SK-N-SH (cell line): ENCODE data around the gene TRIM72. TPM values are rescaled to one million over a fixed set of nuclear protein-coding genes. Genes with fewer than 3 reads are reported as not detected.

ENCODE experiments used
- CTCF ChIA-PET: fragments of 300-600, 350-600 bp; formaldehyde crosslinking; extraction: SDS; loops from one replicate; lab custom pipeline; 2021; lab: Yijun Ruan, JAX
- POLR2A ChIA-PET: fragments of 350-600 bp; sonication (Branson Sonifier 250); formaldehyde crosslinking; extraction: SDS; loops from one replicate; lab custom pipeline; 2020; ENCODE audit warnings: antibody characterized with exemption, inconsistent platforms; lab: Yijun Ruan, JAX
- DNase-seq: peaks from one replicate; pipeline ENCODE4 v3.0.0; 2012
- H2AFZ ChIP-seq: fragments of 200-600 bp; sonication (generic); 2 replicates; pipeline ENCODE4 v1.8.1; 2016; ENCODE audit warnings: antibody characterized with exemption, mild to moderate bottlenecking, low read depth
- H3F3A ChIP-seq: fragments of 200-600 bp; sonication (generic); replicated peaks from 2 replicates; pipeline ENCODE3; 2016; ENCODE audit warnings: antibody characterized with exemption, mild to moderate bottlenecking; ENCODE audit not compliant: insufficient read depth
- H3K27ac ChIP-seq, 2 experiments: fragments of 200-500 bp in 1 of 2; fragments of 200-600 bp in 1 of 2; sonication (Bioruptor generic) in 1 of 2; sonication (generic), shearing (Covaris generic) in 1 of 2; 2 replicates each; pipeline versions ENCODE4 v1.5.1 to v1.6.1; 2014 to 2016; ENCODE audit warnings: low read depth in 2 of 2, inconsistent platforms in 1 of 2, low read length in 1 of 2, mild to moderate bottlenecking in 1 of 2, mixed read lengths in 1 of 2
- H3K27me3 ChIP-seq: fragments of 200-600 bp; sonication (generic), shearing (Covaris generic); 2 replicates; pipeline ENCODE4 v1.6.1; 2016; ENCODE audit warnings: mixed run types; ENCODE audit not compliant: insufficient read depth
- H3K36me3 ChIP-seq, 2 experiments: fragments of 200-500 bp in 1 of 2; fragments of 200-600 bp in 1 of 2; sonication (Bioruptor generic) in 1 of 2; sonication (generic) in 1 of 2; replicated peaks in 1 of 2; 2 replicates each; pipeline versions ENCODE3 to v1.5.1; 2014 to 2016; ENCODE audit warnings: low read length in 1 of 2, mild to moderate bottlenecking in 1 of 2; ENCODE audit not compliant: insufficient read depth in 2 of 2, control insufficient read depth in 1 of 2
- H3K4me1 ChIP-seq, 2 experiments: fragments of 200-500 bp in 1 of 2; fragments of 200-600 bp in 1 of 2; sonication (Bioruptor generic) in 1 of 2; sonication (generic), shearing (Covaris generic) in 1 of 2; 2 replicates each; pipeline versions ENCODE4 v1.5.1 to v1.6.1; 2014 to 2016; ENCODE audit warnings: low read depth in 1 of 2, low read length in 1 of 2, mixed run types in 1 of 2; ENCODE audit not compliant: insufficient read depth in 2 of 2, control insufficient read depth in 1 of 2
- H3K4me2 ChIP-seq: fragments of 200-600 bp; sonication (generic), shearing (Covaris generic); 2 replicates; pipeline ENCODE4 v1.6.1; 2017; ENCODE audit warnings: mixed run types
- H3K4me3 ChIP-seq, 2 experiments: fragments of 200-500 bp in 1 of 2; fragments of 200-600 bp in 1 of 2; sonication (Bioruptor generic) in 1 of 2; sonication (generic), shearing (Covaris generic) in 1 of 2; 2 replicates each; pipeline versions ENCODE4 v1.5.1 to v1.8.1; 2014 to 2016; ENCODE audit warnings: low read depth in 2 of 2, inconsistent platforms in 1 of 2, low read length in 1 of 2, mild to moderate bottlenecking in 1 of 2, mixed read lengths in 1 of 2, moderate library complexity in 1 of 2
- H3K79me2 ChIP-seq: fragments of 200-600 bp; sonication (generic); 2 replicates; pipeline ENCODE4 v1.8.1; 2017; ENCODE audit warnings: mild to moderate bottlenecking; ENCODE audit not compliant: insufficient read depth
- H3K9ac ChIP-seq: fragments of 200-600 bp; sonication (generic); 2 replicates; pipeline ENCODE4 v1.6.1; 2017; ENCODE audit warnings: mixed run types
- H3K9me2 ChIP-seq: fragments of 200-600 bp; sonication (generic); 2 replicates; pipeline ENCODE4 v1.6.1; 2017; ENCODE audit warnings: mixed run types
- H3K9me3 ChIP-seq: fragments of 200-600 bp; sonication (generic); 2 replicates; pipeline ENCODE4 v1.6.1; 2017; ENCODE audit warnings: mixed run types, mild to moderate bottlenecking, moderate library complexity
- H4K20me1 ChIP-seq: fragments of 200-600 bp; sonication (generic); 2 replicates; pipeline ENCODE4 v1.6.1; 2017; ENCODE audit warnings: mild to moderate bottlenecking, mixed run types; ENCODE audit not compliant: insufficient read depth
- ELF1 ChIP-seq: IDR thresholded peaks from 2 replicates; pipeline ENCODE4 v1.4.0; 2012
- MXI1 ChIP-seq: IDR thresholded peaks from 2 replicates; pipeline ENCODE4 v1.6.1; 2012; ENCODE audit warnings: mild to moderate bottlenecking, low read depth, low read length, improper control_type of control experiment
- NRF1 ChIP-seq: IDR thresholded peaks from 2 replicates; pipeline ENCODE4 v1.6.1; 2012; ENCODE audit warnings: low read depth, mild to moderate bottlenecking, low read length
- RCOR1 ChIP-seq: fragments of 150-350 bp; IDR thresholded peaks from 2 replicates; pipeline ENCODE4 v1.6.1; 2017; ENCODE audit warnings: antibody characterized with exemption, low read length
- RFX5 ChIP-seq: IDR thresholded peaks from 2 replicates; pipeline ENCODE4 v1.6.1; 2012; ENCODE audit warnings: mild to moderate bottlenecking, improper control_type of control experiment, low read length
- SMC3 ChIP-seq: IDR thresholded peaks from 2 replicates; pipeline ENCODE4 v1.6.1; 2012; ENCODE audit warnings: low read depth, low read length, improper control_type of control experiment
- TAF1 ChIP-seq: IDR thresholded peaks from 2 replicates; pipeline ENCODE4 v1.6.1; 2012; ENCODE audit warnings: low read depth, mild to moderate bottlenecking, low read length, moderate library complexity, borderline replicate concordance
- TEAD4 ChIP-seq: IDR thresholded peaks from 2 replicates; pipeline ENCODE4 v1.4.0; 2012; ENCODE audit warnings: mild to moderate bottlenecking, borderline replicate concordance; ENCODE audit not compliant: insufficient read depth
- YY1 ChIP-seq: IDR thresholded peaks from 2 replicates; pipeline ENCODE4 v1.4.0; 2012; ENCODE audit warnings: low read depth, mild to moderate bottlenecking
- whole genome bisulfite sequencing: methylation state at CpG from one replicate; pipeline ENCODE4 v1.1.6; 2017; ENCODE audit warnings: low lambda C conversion rate; 5-methylcytosine and 5-hydroxymethylcytosine counted together
- polyA plus RNA-seq, 3 experiments: library from polyadenylated mRNA; depleted of rRNA; stranded (reverse); fragments of >200 nt; gene quantifications; 2 replicates each; pipeline ENCODE4 v1.2.3, GENCODE V29; 2012
- TF ChIP-seq, protein P1 (sequence below): IDR thresholded peaks from 2 replicates; pipeline ENCODE4; 2012
- TF ChIP-seq, protein P2 (sequence below): IDR thresholded peaks from 2 replicates; pipeline ENCODE4 v1.4.0; 2012; ENCODE audit warnings: low read depth
- TF ChIP-seq, protein P3 (sequence below): IDR thresholded peaks from 2 replicates; pipeline ENCODE4 v1.6.1; 2012; ENCODE audit warnings: mild to moderate bottlenecking, low read depth, low read length, moderate library complexity
- TF ChIP-seq, protein P4 (sequence below): IDR thresholded peaks from 2 replicates; pipeline ENCODE4 v1.4.0; 2012; ENCODE audit warnings: low read depth, borderline replicate concordance
- TF ChIP-seq, protein P5 (sequence below): fragments of 200-600 bp; sonication (generic); IDR thresholded peaks from 2 replicates; pipeline ENCODE4 v1.6.1; 2017; ENCODE audit warnings: antibody characterized with exemption, mild to moderate bottlenecking, moderate library complexity
- TF ChIP-seq, protein P6 (sequence below): fragments of 150-350 bp; IDR thresholded peaks from 2 replicates; pipeline ENCODE4 v1.6.1; 2017; ENCODE audit warnings: antibody characterized with exemption, low read length, low read depth, borderline replicate concordance

TRIM72 gene
- polyA plus RNA-seq, 1 of the 3 experiments (the other 2 are of a cell fraction): under 0.01 TPM

DNA sequence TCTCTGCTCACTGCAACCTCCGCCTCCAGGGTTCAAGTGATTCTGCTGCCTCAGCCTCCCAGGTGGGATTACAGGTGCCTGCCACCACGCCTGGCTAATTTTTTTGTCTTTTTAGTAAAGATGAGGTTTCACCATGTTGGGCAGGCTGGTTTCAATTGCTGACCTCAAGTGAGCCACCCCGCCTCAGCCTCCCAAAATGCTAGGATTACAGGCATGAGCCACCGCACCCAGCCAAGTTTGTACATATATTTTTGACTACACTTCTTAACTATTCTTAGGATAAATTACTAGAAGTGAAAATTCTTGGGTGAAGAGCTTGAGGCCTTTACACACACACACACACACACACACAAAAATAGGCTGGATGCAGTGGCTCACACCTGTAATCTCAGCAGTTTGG, 44.4 kb downstream of the TRIM72 start:
- TF ChIP-seq, protein P1, sequence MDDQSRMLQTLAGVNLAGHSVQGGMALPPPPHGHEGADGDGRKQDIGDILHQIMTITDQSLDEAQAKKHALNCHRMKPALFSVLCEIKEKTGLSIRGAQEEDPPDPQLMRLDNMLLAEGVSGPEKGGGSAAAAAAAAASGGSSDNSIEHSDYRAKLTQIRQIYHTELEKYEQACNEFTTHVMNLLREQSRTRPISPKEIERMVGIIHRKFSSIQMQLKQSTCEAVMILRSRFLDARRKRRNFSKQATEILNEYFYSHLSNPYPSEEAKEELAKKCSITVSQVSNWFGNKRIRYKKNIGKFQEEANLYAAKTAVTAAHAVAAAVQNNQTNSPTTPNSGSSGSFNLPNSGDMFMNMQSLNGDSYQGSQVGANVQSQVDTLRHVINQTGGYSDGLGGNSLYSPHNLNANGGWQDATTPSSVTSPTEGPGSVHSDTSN: no peak
- TF ChIP-seq, protein P2, sequence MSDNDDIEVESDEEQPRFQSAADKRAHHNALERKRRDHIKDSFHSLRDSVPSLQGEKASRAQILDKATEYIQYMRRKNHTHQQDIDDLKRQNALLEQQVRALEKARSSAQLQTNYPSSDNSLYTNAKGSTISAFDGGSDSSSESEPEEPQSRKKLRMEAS: no peak
- no peaks in the 10 kb centered on the region for H3K4me1 ChIP-seq
- POLR2A ChIA-PET: no interaction called here
- H3K9me2 ChIP-seq: no peaks in the 10 kb centered on the region
- CTCF ChIA-PET: no interaction called here
- no peak overlapping the region for H2AFZ ChIP-seq
- no peaks in the 10 kb centered on the region for H3F3A ChIP-seq
- peaks cover 75% of the 10 kb centered on the region for H3K27me3 ChIP-seq
- DNase-seq: no peak
- H3K36me3 ChIP-seq: no peaks in the 10 kb centered on the region
- H3K4me3 ChIP-seq: no peak overlapping the region
- no peaks in the 10 kb centered on the region for H3K79me2 ChIP-seq
- no peak overlapping the region for H3K4me2 ChIP-seq
- 33% methylated on average over 4 of the region's 4 CpGs for WGBS
- no peak overlapping the region for H3K27ac ChIP-seq
- no peaks in the 10 kb centered on the region for H3K9me3 ChIP-seq
- no peaks in the 10 kb centered on the region for H4K20me1 ChIP-seq
- no peak overlapping the region for H3K9ac ChIP-seq

DNA sequence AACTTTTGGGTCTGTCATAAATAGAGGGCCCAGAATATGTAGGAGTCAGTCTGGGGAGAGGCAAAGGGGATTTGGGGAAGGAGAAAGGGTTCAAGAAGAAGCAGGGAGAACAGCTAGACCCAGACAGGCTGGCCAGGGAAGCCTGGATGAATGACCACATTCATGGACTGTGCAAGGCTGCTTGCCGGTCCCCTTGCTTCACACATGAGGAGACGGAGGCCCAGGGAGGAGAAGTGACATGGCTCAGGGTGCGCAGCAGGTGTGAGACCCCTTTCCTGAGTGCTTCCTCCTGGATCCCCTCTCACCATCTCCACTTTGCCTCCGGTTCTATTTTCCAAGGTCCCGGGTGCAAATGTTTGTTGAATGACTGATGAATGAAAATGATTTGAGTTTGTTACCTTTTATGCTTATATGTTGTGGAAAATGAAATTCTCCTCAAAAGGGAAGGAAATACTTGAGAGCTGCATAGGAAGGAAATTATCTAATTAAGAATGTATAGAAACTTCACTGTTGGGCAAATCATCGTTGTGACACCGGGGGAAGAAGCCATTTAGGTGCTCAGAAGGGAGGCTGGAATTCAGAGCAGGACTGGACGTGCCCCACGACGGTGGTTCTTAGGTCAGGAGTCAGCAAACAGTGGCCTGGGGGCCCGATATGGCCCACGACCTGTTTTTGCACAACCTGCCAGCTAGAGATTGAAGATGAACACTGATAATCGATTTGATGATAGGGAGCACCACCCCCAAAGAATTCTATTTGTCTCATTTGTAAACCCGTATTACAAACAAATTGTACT, 46.4 kb downstream of the TRIM72 start:
- CTCF ChIA-PET: no interaction called here
- Histone ChIP-seq H3K36me3 (no peaks in the 10 kb centered on the region), H3K9me3 (no peaks in the 10 kb centered on the region), H3K4me2 (no peak overlapping the region), H3K4me1 (no peaks in the 10 kb centered on the region), H3K4me3 (no peak overlapping the region), H3K9ac (no peak overlapping the region), H3K27ac (no peak overlapping the region), H2AFZ (no peak overlapping the region), H4K20me1 (no peaks in the 10 kb centered on the region), H3F3A (no peaks in the 10 kb centered on the region), H3K27me3 (peaks cover 66% of the 10 kb centered on the region), H3K79me2 (no peaks in the 10 kb centered on the region), H3K9me2 (no peaks in the 10 kb centered on the region)
- POLR2A ChIA-PET: no interaction called here
- WGBS: 6% methylated on average over 14 of the region's 14 CpGs
- TF ChIP-seq NRF1: no peak
- no peak for TF ChIP-seq ELF1
- TF ChIP-seq TEAD4: no peak
- TF ChIP-seq, protein P3, sequence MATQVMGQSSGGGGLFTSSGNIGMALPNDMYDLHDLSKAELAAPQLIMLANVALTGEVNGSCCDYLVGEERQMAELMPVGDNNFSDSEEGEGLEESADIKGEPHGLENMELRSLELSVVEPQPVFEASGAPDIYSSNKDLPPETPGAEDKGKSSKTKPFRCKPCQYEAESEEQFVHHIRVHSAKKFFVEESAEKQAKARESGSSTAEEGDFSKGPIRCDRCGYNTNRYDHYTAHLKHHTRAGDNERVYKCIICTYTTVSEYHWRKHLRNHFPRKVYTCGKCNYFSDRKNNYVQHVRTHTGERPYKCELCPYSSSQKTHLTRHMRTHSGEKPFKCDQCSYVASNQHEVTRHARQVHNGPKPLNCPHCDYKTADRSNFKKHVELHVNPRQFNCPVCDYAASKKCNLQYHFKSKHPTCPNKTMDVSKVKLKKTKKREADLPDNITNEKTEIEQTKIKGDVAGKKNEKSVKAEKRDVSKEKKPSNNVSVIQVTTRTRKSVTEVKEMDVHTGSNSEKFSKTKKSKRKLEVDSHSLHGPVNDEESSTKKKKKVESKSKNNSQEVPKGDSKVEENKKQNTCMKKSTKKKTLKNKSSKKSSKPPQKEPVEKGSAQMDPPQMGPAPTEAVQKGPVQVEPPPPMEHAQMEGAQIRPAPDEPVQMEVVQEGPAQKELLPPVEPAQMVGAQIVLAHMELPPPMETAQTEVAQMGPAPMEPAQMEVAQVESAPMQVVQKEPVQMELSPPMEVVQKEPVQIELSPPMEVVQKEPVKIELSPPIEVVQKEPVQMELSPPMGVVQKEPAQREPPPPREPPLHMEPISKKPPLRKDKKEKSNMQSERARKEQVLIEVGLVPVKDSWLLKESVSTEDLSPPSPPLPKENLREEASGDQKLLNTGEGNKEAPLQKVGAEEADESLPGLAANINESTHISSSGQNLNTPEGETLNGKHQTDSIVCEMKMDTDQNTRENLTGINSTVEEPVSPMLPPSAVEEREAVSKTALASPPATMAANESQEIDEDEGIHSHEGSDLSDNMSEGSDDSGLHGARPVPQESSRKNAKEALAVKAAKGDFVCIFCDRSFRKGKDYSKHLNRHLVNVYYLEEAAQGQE: no peak
- TF ChIP-seq, protein P4, sequence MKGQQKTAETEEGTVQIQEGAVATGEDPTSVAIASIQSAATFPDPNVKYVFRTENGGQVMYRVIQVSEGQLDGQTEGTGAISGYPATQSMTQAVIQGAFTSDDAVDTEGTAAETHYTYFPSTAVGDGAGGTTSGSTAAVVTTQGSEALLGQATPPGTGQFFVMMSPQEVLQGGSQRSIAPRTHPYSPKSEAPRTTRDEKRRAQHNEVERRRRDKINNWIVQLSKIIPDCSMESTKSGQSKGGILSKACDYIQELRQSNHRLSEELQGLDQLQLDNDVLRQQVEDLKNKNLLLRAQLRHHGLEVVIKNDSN: no peak
- TF ChIP-seq, protein P1: no peak
- TF ChIP-seq YY1: no peak
- TF ChIP-seq RCOR1: no peak
- no peak for TF ChIP-seq SMC3
- no peak for TF ChIP-seq MXI1
- no peak for TF ChIP-seq TAF1
- TF ChIP-seq, protein P5, sequence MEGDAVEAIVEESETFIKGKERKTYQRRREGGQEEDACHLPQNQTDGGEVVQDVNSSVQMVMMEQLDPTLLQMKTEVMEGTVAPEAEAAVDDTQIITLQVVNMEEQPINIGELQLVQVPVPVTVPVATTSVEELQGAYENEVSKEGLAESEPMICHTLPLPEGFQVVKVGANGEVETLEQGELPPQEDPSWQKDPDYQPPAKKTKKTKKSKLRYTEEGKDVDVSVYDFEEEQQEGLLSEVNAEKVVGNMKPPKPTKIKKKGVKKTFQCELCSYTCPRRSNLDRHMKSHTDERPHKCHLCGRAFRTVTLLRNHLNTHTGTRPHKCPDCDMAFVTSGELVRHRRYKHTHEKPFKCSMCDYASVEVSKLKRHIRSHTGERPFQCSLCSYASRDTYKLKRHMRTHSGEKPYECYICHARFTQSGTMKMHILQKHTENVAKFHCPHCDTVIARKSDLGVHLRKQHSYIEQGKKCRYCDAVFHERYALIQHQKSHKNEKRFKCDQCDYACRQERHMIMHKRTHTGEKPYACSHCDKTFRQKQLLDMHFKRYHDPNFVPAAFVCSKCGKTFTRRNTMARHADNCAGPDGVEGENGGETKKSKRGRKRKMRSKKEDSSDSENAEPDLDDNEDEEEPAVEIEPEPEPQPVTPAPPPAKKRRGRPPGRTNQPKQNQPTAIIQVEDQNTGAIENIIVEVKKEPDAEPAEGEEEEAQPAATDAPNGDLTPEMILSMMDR: no peak
- TF ChIP-seq, protein P6, sequence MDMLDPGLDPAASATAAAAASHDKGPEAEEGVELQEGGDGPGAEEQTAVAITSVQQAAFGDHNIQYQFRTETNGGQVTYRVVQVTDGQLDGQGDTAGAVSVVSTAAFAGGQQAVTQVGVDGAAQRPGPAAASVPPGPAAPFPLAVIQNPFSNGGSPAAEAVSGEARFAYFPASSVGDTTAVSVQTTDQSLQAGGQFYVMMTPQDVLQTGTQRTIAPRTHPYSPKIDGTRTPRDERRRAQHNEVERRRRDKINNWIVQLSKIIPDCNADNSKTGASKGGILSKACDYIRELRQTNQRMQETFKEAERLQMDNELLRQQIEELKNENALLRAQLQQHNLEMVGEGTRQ: no peak
- no peak for TF ChIP-seq RFX5
- DNase-seq: no peak
